ENCODE results near the gene SYDE1.
A peak's percentile ranks its signal among the peaks of the same experiment; 100 is the strongest.

The SYDE1 gene

DNA sequence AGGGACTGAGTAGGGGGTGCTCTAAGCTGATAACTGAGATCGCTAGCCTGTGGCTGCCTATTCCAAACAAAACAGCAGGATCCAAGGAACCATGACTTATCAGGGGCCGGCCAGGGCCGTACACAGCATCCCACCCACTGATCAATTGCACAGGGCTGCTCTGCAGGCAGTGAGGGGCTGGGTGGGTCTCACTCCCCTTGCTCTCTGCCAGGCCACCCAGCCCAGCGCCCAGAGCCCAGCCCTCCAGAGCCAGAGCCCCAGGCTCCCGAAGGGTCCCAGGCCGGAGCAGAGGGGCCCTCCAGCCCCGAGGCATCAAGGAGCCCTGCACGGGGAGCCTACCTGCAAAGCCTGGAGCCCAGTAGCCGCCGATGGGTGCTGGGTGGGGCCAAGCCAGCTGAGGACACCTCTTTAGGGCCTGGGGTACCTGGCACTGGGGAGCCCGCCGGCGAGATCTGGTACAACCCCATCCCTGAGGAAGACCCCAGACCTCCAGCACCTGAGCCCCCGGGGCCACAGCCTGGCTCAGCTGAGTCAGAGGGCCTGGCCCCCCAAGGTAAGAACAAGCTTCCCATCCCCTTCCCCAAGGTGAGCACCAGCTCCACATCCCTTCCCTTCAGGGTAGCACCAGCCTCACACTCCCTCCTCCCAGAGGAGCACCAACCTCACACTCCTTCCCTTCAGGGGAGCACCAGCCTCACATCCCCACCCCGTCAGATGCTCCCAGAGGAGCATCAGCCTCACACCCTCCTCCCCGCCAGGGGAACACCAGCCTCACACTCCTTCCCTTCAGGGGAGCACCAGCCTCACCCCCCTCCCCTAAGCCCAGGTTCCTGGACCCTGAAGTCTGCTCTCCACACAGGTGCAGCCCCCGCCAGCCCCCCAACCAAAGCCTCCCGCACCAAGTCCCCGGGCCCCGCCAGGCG is 1.9 kb downstream of the SYDE1 start:
- TF ChIP-seq, protein P1, sequence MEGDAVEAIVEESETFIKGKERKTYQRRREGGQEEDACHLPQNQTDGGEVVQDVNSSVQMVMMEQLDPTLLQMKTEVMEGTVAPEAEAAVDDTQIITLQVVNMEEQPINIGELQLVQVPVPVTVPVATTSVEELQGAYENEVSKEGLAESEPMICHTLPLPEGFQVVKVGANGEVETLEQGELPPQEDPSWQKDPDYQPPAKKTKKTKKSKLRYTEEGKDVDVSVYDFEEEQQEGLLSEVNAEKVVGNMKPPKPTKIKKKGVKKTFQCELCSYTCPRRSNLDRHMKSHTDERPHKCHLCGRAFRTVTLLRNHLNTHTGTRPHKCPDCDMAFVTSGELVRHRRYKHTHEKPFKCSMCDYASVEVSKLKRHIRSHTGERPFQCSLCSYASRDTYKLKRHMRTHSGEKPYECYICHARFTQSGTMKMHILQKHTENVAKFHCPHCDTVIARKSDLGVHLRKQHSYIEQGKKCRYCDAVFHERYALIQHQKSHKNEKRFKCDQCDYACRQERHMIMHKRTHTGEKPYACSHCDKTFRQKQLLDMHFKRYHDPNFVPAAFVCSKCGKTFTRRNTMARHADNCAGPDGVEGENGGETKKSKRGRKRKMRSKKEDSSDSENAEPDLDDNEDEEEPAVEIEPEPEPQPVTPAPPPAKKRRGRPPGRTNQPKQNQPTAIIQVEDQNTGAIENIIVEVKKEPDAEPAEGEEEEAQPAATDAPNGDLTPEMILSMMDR (IDR thresholded peaks at IDR 0.05; ENCODE audit: low read depth, low read length, missing control alignments): no peak
- no peak overlapping the region for H3K4me3 ChIP-seq (ENCODE audit: low read depth, low read length)

DNA sequence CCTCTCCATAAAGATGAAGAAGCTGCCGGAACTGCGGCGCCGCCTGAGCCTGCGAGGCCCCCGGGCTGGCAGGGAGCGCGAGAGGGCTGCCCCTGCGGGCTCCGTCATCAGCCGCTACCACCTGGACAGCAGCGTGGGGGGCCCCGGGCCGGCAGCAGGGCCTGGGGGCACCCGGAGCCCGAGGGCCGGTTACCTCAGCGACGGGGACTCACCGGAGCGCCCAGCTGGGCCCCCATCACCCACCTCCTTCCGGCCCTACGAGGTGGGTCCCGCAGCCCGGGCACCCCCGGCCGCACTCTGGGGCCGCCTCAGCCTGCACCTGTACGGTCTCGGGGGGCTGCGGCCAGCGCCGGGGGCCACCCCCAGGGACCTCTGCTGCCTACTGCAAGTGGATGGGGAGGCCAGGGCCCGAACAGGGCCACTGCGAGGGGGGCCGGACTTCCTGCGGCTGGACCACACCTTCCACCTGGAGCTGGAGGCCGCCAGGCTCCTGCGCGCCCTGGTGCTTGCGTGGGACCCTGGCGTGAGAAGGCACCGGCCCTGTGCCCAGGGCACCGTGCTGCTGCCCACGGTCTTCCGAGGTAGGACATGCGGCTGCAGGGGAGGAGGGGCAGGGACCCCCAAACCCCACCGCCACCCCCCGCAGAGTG is 2.7 kb downstream of the SYDE1 start:
- TF ChIP-seq, protein P1 (IDR thresholded peaks at IDR 0.05; ENCODE audit: low read depth, low read length, missing control alignments): no peak
- DNase-seq (ENCODE audit: low read depth): no peak
- H3K4me3 ChIP-seq (ENCODE audit: low read depth, low read length): no peak overlapping the region

More for the DNA sequence above, 1.9 kb downstream of the SYDE1 start:
- no peak for DNase-seq (ENCODE audit: low read depth)

DNA sequence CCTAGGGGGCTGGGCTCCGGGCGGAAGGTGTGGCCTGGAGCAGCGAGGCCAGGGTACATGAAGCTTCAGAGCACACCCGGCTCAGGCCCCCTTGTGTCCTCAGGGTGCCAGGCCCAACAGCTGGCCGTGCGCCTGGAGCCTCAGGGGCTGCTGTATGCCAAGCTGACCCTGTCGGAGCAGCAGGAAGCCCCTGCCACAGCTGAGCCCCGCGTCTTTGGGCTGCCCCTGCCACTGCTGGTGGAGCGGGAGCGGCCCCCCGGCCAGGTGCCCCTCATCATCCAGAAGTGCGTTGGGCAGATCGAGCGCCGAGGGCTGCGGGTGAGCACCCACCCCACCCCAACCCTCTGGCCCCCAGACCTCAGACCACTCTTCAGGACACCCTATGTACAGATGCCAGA is 3.2 kb downstream of the SYDE1 start:
- TF ChIP-seq, protein P1 (IDR thresholded peaks at IDR 0.05; ENCODE audit: low read depth, low read length, missing control alignments): no peak
- no peak for DNase-seq (ENCODE audit: low read depth)
- H3K4me3 ChIP-seq (ENCODE audit: low read depth, low read length): no peak overlapping the region

DNA sequence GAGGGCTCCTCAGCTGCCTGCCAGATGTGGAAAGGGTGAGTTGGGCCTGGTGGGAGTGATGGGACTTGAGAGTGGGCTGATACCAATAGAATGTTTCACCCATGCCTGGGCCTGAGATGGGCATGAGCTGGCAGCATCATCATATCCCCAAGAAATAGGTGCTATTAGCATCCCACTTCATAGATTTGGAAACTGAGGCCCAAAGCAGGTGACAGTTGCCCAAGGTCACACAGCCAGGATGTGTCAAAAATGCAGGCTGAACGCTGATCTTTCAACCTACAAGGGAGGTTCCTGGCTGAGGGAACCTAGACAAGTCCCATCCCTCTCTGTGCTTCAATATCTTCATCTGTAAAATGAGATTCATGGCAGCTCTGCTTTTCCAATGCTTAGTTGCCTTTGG is 4.6 kb downstream of the SYDE1 start:
- DNase-seq (ENCODE audit: low read depth): no peak
- TF ChIP-seq, protein P1 (IDR thresholded peaks at IDR 0.05; ENCODE audit: low read depth, low read length, missing control alignments): no peak
- H3K4me3 ChIP-seq (ENCODE audit: low read depth, low read length): no peak overlapping the region

DNA sequence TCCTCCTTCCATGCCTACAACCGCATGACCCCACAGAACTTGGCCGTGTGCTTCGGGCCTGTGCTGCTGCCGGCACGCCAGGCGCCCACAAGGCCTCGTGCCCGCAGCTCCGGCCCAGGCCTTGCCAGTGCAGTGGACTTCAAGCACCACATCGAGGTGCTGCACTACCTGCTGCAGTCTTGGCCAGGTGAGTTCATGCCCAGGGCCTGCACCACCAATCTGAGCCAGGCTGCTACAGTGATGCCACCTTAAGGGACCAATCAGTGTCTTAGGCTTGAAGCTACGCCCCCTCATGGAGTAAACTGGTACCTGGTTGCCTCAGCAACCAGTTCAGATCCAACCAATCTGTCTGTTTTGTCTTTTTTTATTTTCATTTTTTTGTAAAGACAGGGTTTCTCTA is 5.2 kb downstream of the SYDE1 start:
- TF ChIP-seq, protein P1 (IDR thresholded peaks at IDR 0.05; ENCODE audit: low read depth, low read length, missing control alignments): peak; percentile 14
- H3K4me3 ChIP-seq (ENCODE audit: low read depth, low read length): no peak overlapping the region
- no peak for DNase-seq (ENCODE audit: low read depth)

DNA sequence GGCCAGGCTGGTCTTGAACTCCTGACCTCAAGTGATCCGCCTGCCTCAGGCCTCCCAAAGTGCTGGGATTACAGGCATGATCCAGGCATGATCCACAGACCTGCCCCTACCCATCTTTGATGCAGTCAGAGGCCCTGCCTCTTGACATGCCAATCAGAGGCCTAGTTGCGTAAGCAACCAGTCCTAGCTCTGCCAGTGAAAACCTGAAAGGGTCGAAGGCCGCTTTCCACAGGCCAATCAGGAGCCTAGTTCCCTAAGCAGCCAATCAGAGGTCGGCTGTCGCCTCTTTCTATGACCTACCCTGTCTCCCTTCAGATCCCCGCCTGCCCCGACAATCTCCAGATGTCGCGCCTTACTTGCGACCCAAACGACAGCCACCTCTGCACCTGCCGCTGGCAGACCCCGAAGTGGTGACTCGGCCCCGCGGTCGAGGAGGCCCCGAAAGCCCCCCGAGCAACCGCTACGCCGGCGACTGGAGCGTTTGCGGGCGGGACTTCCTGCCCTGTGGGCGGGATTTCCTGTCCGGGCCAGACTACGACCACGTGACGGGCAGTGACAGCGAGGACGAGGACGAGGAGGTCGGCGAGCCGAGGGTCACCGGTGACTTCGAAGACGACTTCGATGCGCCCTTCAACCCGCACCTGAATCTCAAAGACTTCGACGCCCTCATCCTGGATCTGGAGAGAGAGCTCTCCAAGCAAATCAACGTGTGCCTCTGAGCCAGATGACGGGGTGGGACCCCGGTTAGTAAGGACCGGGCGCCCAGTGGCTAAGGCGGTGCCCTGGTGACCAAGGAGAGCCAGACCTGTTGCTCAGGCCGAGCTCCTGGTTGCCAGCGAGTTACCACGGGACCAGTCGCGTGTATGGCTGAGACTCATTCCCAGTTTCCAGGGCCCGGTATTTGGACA is 6.3 kb downstream of the SYDE1 start:
- DNase-seq (ENCODE audit: low read depth): no peak
- H3K4me3 ChIP-seq (ENCODE audit: low read depth, low read length): no peak overlapping the region
- TF ChIP-seq, protein P1 (IDR thresholded peaks at IDR 0.05; ENCODE audit: low read depth, low read length, missing control alignments): no peak

Data from GM12864 (cell line).